NCI-H146 treated with DMSO at 0.1 percent for 48 hours (cell line): ENCODE results near the gene TRA2B.
A peak's percentile ranks its signal among the peaks of the same experiment; 100 is the strongest.

Experiments used
- DNase-seq: peaks from one replicate; lab custom pipeline; 2025; ENCODE audit not compliant: unreplicated experiment; lab: John Stamatoyannopoulos, UW

TRA2B gene

DNA sequence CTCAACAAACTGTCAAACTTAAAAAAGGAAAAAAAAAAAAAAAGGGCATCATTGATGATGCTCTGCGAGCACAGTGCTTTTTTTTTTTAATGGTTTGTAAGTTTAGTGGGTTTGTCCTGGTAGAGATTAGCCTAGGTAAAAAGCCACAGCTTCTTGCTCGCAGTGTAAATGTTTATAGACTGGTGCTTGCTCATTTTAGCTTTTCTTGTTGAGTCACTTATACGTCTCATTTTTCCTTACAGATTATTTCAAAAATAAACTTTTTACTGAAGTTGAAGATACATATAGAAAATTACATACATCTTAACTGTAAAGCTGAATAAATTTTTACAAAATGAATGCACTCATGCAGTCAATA lies 16.5 kb upstream of the TRA2B start:
- no peak for DNase-seq

DNA sequence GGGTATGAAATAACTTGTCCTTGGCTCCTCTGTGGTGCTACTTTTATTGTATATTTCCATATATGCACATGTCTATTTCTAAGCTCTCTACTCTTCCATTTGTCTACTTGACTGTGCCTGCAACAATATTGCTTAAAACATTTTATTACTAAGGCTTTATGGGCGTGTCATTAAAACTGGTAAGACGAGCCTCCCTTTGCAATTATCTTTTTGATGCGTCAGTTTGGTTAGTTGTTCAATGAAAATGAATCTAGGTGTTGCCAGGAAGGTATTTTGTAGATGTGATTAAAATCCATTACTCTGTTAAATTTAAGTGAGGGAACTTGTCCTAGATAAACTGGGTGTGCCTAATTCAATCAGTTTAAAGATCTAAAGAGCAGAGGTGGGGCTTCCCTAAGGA lies 12.9 kb upstream of the TRA2B start:
- no peak for DNase-seq

DNA sequence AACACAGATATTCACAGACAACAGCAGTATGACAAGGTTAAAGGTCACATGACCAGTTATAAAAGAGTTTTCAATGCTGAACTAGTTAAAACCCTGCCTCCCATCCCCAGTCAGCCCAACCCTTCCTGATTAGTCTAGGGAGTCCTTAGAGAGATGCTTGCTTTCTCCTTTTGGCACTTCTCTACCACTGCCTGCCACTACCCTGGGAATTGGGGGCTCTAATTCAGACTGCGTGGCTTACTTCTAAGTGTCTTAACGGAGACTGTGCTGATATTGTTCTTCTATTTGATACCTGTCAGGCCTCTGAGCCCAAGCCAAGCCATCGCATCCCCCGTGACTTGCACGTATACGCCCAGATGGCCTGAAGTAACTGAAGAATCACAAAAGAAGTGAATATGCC lies 11.7 kb upstream of the TRA2B start:
- DNase-seq: no peak

GRCh38 chr3:185948292-185948691 lies 10.5 kb upstream of the TRA2B start:
- DNase-seq: no peak

DNA sequence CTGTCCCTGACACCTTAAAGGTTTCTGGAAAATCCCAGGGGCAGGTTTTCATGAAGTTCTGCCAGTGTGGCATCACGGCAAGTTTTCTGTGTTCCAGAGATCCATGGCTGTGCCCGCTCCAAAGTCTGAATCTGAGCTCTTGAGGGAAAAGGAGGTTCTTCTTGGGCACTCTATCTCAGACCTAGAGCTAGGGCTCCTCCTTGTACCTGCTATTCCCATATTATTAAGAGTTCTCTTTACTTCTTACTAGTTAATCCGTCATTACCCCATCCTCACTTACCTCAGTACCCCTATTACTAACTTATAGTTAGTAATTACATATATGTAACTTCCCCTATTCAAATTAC lies 5.9 kb upstream of the TRA2B start:
- no peak for DNase-seq

- DNase-seq: peak; percentile 73
Observed at GRCh38 chr3:185942907-185943759, 5.3 kb upstream of the TRA2B start.

DNA sequence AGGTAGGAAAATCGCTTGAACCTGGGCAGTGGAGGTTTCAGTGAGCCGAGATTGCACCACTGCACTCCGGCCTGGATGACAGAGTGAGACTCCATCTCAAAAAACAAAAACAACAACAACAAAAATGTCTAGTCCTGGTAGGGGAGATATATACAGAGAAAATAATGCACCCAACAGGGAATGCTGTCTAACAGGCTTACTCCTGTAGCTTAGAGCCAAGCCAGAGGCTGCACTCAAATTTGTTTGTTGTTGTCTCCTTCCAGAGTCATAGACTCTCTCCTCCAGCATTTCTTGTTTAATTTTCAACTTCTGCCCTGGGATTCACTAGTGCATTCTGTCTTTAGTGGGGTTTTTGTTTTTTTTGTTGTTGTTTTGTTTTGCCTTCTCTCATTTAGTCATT lies 4.6 kb upstream of the TRA2B start:
- DNase-seq: no peak

DNA sequence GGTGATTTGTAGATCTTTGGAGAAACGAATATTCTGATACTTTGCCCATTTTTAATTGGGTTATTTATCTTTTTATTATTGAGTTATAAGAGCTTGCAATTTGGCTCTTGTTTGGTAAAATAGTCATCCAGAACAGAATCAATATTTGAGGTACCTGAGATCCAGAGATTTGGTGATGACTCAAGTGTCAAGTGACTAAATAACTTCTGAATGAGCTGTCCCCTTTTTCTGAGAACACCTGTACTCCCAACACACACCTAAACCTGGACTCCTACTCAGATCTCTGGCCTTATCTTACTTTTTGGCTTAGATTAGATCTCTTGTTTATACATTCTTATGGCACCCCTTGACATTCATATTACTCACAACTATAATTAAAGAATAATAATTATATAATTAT lies 3.1 kb upstream of the TRA2B start:
- no peak for DNase-seq

DNA sequence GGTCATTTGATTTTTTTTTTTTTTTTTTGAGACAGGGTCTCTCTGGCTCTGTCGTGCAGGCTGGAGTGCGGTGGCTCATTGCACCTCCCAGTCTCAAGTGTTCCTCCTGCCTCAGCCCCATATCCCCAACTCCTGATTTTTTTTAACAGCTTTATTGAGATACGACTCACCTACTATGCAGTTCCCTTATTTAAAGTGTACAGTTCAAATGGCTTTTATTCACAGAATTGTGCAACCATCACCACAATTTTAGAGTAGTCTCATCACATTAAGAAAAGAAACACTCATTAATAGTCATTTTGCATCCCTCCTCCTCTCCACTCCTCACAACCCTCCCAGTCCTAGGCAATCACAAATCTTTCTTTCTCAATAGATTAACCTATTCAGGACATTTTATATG lies 1.9 kb upstream of the TRA2B start:
- no peak for DNase-seq

GRCh38 chr3:185936814-185937688 lies 763 bp downstream of the TRA2B start:
- peak; percentile 78 for DNase-seq

- no peak for DNase-seq
Observed at GRCh38 chr3:185936273-185936629, 1.6 kb downstream of the TRA2B start.

GRCh38 chr3:185935465-185936272 lies 2.1 kb downstream of the TRA2B start:
- no peak for DNase-seq

DNA sequence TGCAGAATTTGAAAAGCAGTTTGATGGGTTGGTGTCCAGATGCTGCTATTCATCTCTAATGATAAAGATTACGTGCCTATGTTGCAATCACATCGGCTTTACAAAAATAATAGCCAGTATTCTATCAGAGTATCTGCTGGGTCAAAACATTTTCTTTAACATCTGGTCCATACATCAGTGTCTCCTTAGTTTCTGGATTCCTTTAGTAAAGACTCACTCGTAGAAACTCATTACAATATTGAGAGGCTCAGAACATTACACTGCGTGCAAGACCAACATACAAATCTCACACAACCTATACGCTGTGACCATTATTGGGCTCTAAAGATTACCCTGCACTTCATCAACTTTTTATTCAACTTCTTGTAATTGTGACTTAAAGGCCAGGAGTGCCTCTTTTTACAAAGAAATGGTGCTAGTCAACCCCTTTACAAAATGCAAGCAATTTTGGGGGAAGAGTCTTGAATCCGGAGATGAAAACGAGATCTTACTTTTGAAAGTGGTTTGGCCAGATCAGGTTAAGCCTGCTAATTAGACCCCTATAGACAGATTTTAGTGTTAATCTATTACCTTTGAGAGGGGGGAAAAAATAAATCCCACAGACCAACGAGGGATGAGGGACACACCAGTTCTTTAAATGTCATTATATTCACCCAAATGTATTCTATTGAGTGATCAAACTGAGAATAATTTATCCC lies 2.9 kb downstream of the TRA2B start:
- DNase-seq: no peak

GRCh38 chr3:185934174-185934557 lies 3.6 kb downstream of the TRA2B start:
- no peak for DNase-seq

GRCh38 chr3:185933374-185934173 lies 4.2 kb downstream of the TRA2B start:
- no peak for DNase-seq

- DNase-seq: no peak
Observed at GRCh38 chr3:185931777-185932612, 5.8 kb downstream of the TRA2B start.

DNA sequence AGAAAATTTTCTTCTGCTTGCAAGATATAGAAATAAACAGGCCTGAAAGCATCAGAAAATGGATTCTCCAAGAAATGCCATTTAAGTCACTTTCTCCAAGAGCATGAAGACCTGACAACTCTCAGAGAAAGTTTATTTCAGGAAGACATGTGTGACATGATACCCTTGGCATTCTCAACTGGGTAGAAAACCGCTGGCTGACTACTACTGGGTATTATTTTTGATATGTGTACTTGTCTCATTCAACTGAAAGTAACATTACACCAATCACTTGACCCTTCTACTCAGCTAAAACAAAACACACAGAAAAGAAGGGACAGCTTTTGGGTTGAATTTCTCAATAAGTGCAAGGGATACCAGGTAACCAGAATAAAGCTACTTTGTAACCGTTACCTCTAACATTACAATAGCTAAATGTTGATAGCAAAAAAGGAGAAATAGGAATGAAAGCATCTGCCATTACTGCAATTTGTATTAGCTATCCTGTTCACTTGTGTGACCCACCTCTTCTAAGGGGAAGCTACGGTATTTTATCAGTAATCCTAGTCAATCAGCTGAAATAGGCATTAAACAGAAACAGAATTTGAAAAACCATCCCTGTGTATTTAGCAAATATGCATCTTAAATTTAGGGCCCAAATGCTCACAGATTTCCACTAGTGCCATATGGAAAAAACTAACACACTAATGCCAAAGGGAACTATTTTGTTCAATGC lies 7.3 kb downstream of the TRA2B start:
- no peak for DNase-seq
